Stimulated activated naive CD4-positive, alpha-beta T cell treated with Interleukin-2 at 50 U/mL for 16 hours (primary cell): Measurements from ENCODE around the gene RAB11FIP3.

Experiments
- DNase-seq: peaks from one replicate; lab custom pipeline; 2025; lab: John Stamatoyannopoulos, UW

RAB11FIP3 gene

DNA sequence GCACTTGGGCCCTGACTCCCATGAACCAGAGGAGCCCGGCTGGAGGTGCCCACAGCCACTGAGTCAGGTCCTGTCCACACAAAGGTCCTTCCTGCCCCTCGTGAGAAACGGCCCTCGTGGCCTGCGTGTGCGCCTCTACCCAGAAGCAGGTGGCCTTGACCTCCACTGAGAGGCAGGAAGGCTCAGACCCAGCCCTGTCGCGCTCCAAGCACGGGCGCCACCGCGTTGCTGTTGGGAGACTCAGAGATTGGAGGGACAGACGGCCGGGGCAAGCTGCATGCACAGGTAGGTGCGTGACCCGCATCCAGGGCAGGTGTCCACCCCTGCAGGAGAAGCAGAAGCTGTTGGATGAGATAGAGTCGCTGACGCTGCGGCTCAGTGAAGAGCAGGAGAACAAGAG is 94.0 kb downstream of the RAB11FIP3 start:
- no peak for DNase-seq

DNA sequence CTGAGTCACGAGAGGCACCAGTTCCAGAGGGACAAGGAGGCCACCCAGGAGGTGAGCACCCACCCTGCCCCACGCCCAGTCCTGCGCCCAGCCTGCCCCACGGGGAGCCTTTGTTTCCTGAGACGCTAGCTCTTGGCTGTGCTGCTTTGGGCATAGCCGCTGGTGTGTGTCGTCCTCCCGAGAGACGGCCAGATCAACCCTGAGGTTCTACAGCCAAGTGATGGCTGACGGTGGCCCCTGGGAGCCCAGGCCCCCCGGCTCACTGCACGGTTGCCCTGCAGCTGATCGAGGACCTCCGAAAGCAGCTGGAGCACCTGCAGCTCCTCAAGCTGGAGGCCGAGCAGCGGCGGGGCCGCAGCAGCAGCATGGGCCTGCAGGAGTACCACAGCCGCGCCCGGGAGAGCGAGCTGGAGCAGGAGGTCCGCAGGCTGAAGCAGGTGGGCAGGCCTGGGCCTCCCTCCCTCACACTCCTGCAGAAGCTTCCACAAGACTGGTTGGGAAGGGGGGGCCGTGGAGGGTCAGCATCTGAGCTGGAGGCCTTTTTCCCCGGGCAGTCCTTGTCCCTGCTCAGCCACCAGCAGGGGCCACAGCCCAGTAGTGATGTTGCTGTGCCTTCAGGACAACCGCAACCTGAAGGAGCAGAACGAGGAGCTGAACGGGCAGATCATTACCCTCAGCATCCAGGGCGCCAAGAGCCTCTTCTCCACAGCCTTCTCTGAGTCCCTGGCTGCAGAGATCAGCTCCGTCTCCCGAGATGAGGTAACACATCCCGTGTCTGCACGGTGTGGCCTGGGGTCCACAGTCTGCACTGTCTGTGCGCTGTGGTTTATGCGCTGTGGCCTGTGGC is 94.6 kb downstream of the RAB11FIP3 start:
- no peak for DNase-seq

DNA sequence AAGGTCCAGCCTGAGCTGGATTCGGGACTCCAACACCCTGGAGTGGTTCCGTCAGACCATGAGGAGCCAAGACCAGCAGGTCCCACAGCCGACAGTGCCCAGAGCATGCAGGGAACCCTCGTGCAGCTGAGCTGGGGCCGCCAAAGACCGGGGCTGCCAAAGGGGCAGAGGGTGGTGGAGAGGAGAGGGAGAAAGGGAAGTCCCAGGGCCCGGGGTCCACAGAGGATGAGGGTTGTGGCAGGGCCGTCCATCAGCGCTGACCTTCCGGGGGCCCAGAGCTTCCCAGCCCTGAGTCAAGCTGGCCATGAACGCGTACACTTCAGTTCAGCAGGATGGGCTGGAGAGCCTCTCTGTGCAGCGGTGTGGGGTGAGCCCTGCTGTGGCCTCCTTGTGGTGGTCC is 95.4 kb downstream of the RAB11FIP3 start:
- no peak for DNase-seq

DNA sequence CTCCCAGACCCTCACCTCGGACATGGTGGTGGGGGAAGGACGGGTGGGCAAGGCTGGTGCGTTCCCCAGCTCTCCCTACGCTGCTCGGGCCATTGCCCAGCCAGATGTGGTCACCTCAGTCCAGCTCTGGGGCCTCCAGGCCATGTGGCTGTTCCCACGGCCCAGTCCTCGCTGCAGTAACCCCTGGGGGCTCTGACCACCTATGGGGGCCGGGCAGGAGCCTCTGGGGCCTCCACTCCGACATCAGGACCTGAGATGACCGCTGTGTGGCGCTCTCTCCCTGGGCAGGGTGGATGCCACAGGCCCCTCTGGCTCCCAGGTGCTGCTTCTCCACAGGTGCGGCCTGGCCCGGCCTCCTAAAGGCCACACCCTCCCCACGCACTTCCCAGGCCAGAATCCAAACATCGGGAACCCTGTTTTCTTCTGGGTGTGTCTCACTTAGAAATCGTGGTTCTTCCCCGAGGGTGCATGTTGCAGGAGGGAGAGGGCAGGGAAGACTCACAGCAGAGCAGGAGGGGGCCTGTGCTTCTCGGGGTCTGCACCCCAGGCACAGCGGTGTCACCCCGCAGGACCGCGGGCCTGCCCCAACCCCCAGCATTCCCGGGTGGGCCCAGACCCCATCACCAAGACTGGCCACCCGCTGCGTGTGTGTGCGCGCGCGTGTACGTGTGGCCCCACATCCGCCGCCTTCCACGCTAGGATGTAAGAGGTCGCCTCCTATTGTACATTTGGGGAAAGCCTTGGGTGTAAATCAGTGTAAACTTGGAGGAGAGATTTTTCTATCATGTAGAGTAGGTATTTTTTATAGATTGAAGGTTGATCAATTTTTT is 96.1 kb downstream of the RAB11FIP3 start:
- no peak for DNase-seq

DNA sequence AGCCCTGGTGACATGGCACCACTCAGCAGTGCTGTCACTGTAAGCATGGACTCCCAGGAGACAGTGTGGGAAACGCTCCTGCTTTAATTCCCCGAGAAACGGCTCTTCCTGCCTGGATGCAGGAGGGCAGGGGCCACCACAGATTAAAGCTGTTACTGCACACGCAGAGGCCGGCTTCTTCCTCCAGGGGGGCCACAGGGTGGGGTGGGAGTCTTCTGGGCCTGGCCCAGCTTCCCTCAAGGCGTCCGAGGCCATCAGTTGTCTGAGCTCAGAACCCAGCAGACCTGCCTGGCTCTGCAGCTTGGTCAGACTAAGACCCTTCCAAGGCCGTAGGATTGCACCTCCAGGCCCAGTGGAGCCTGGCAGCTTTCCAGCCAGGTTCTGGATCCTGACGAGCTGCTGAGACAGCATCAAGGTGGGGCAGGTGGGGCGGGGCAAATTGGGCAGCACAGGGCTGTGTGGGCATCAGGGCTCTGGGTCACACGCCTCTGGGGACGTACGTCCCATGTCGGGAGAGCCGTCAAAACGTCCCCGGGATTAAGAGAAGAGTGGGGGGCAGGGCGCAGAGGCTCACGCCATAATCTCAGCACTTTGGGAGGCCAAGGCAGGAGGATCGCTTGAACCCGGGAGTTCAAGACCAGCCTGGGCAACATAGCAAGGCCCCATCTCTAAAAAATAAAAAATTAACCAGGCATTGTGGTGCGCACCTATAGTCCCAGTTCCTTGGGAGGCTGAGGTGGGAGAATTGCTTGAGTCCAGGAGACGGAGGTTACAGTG is 97.1 kb downstream of the RAB11FIP3 start:
- DNase-seq: no peak

DNA sequence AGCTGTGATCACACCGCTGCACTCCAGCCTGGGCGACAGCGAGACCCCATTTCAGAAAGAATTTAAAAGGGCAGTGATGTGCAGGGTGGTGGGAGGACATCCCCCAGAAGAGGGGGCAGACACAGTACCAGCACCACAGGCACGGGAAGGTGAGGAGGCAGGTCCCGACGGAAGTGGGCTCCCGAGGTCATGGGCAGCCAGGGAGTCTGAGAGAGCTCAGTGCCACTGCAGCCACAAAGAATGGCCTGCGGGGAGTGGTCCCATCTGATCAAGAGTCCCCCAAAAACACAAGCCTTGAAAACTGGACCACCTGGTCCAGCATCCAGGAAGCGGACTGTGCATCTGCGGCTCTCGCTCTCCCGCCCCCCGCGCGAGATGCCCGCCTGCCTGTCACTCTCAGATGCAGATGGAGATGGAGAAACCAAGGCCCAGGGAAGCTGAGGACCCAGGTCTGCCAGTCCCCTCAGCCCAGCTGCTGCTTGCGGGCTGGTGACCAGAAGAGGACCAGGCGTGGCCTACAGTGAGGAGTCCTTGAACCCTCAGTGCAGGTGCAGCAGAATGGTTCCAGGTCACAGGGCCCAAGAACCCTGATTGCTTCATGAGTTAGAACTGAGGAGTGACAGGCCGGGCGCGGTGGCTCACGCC is 97.8 kb downstream of the RAB11FIP3 start:
- no peak for DNase-seq

DNA sequence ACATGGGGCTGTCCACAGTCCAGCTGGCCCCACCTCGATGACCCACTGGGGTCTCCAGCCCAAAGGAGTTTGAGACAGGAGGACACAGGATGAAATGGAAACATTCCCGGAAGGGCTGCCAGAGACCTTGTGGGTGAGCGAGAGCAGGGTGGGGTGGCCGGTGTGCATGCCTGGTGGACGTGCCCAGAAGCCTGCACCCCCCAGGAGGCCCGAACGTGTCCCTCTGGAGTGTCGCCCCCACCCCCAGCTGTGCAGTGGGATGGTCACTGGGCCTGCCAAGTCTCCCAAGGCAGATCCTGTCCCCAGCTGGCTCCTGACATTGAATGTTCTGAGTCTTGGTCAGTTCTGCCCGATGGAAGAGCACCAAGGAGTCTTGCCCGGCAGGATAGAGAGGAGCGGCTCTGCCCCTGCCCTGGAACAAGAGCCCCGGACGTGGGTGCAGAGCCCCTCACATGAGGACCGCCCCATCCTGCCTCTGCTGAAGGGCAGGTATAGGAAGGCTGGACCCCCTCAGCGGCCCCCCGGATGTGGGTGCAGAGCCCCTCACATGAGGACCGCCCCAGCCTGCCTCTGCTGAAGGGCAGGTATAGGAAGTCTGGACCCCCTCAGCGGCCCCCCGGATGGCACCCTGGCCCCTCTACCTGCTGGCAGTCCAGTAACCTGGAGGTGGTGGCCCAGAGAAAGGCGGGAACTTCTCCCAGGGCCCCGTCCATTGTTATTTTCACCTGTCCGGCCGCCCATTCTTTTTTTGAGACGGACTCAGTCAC is 99.0 kb downstream of the RAB11FIP3 start:
- no peak for DNase-seq

DNA sequence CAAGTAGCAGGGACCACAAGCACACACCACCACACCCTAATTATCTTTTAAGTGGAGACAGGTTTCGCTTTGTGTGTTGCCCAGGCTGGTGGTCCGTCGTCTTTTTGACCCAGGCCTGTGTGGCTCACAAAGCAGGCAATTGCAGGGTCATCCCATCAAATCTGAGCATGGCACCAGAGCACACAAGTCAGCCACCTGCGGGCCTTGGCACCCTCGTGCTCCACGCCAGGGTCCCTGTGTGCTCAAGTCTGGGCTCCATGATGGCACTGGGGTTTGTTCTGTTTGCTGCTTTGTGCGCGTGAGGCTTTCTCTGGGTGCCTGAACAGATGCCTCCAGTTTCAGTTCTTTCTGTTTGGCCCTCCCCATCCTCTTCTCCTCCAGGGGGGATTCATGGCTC is 99.7 kb downstream of the RAB11FIP3 start:
- no peak for DNase-seq

DNA sequence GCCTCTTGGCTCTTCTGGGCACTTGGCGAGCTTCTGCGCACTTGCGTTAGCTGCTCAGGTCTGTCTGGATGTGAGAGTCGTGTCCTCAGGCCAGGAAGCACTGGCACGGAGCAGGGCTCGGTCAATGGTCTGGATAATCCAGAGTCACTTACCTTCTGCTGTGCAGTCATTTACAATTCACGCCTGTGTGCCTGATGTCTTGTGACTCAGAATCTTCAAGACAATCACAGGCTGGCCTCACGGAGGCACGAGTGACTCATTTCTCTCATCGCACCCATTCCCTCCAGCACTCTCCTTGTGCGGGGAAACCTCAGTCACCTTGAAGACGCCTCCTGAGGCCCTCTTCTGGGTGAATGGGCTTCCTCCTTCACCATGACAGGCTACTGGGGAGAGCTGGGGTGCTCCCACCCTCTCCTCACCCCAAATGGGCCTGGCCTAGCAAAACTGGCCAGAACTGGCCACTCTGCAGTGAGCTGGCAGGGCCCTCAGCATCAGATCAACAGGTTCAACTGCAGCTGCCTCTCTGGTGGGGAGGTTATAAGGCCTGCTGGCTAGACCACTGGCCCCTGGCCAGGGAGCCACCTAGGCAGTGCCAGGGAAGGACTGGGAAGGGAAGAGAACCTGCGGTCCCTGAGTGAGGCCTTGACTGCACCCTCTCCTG is 100.2 kb downstream of the RAB11FIP3 start:
- DNase-seq: peak; percentile 81

DNA sequence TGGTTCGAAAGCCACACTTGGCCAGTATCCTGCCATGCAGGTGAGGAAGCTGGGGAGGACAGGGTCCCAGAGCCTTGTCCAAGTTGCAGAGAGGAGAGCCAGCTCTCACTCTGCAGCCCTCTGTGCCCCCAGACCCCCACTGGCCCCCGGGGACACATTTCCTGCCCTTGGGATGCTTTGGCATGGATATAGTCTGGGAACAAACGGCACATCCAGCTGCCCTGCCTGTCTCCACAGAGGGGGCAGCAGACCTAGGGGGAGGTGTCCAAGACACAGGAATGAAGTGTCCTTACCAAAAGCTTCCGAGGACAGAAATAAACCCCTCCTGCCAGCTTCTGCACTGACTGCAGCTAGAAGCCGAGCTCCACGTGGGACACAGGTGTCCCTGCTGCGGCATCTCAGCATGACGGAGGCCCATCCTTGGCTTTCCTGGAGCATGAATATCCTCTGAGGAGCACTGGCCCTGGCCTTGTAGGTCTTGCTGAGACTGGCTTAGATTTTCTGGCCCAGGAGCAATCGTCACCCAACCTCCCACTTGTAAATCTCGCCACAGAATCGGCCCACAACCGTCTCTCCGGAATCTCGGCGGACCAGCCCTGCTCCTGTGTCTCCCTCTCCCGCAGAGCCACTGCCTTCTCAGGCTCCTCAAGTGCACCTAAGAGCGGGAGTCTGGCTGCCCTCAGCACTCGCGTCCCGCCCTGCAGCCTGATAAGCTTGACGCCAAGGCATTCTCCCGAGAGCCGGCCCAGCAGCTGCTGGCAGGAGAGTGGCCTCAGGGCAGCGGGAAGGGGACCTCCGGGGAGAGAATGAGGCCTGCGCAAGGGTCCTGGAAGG is 100.9 kb downstream of the RAB11FIP3 start:
- DNase-seq: no peak

DNA sequence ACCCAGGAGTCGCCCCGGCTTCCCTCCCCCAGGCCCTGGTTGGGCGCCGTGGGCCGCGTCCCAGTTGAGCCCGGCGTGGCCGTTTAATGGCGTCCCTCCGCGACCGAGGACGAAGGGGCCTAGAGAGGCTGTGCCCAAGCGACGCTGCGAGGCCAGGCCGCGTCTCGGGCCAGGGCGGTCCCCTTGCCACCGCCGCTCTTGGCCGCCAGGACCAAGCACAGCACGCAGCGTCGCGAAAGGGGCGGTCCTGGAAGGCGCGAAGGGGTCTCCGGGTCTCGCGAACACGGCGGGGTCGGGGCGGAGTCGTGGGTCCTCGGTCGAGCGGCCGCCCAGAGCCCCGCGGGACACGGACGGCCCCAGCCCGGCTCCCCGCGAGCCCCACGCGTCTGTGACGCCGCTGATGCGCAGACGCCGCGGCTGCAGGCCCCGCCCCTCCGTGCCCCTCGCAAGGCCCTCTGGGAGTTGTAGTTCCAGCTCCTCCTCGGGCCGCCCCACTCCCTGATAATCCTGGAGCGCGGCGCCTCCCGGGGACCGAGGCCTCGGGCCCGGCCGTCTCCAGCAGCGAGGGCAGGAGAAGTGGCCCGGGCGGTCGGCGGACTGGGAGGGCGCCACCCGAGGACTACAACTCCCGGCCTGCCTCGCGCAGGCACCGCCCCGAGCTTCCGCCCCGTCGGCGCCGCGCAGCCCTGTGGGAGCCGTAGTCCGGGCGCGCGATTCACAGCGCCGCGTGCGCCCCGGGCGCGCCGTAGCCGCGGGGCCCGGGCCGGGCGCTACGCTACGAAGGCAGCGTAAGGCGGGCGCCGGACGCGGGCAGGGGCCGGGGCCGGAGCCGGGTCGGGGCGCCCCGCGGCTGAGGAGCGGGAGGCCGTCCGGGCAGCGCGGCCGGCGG is 101.8 kb downstream of the RAB11FIP3 start, which contains the start of gene CAPN15:
Gene CAPN15, plus strand, starts transcription at position 698 of the 889 bp plus-strand sequence. CDS start 19,127 bp downstream, outside the sequence.
- peak; percentile 86 for DNase-seq

DNA sequence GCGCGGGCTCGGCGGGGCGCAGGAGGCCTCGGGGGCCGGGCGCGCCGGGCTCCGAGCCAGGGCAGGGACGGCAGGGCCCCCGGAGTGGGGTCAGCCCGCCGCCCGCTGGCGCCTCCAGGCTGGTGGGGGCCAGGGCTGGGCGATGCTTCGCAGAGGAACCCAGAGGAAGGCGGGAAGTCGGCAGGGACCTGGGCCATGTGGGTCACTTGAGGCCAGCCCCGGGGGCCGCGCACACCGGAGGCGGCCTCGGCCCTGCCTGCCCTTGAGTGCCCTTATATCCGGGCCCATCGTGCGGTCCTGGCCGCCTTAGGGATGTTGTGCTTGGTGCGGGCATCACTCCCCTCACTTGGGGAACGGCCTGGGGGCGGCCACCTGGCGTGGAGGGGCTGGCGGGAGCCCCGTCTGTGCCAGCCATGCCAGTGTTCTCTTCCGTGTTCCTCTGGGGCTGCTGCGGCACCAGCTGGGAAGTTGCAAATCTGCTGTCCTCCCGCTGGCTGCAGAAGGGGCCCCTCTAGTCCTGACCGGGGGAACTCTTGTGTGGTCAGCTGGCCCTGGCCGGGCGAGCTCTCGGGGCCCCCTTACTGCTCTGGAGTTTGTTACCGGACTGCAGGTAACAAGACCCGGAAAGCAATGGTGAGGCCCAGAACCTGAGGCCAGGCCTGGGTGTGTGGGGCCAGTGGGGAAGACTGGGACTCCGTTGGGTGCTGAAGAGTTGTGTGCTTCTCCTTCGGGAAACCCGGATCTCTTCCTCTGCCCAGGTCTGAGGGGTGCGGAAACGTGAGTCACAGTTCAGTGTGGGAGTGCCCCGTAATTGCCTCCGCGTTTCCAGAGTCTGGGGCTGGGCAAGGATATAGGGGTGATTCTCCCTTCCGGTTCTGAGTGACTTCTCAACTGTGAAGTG is 102.9 kb downstream of the RAB11FIP3 start:
- DNase-seq: peak; percentile 38

DNA sequence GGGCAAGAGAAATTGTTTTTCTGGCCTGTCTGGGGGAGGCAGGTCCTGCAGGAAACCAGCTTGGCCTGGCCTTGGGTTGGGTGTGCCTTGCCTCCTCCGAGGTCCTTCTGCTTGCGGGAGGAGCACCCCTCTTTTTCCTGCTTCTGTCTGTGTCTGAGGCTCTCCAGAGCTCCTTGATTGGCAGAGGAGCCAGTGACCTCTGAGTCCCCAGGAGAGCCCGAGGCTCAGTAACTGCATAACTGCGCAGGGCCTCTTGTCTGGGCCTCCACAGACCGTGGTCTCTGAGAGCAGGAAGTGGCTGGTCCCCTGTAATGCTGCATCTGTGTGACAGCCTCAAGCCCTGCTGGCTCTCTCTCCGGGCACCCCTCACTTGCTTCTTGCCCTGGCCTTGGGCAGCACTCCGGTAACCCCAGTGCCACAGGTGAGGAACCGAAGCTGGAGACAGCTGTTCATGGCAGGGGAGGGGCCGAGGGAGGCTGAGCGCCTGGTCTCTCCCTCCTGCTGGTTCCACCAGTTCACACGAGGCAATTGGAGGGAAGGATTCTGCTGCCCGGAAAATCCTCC is 103.6 kb downstream of the RAB11FIP3 start:
- DNase-seq: no peak

DNA sequence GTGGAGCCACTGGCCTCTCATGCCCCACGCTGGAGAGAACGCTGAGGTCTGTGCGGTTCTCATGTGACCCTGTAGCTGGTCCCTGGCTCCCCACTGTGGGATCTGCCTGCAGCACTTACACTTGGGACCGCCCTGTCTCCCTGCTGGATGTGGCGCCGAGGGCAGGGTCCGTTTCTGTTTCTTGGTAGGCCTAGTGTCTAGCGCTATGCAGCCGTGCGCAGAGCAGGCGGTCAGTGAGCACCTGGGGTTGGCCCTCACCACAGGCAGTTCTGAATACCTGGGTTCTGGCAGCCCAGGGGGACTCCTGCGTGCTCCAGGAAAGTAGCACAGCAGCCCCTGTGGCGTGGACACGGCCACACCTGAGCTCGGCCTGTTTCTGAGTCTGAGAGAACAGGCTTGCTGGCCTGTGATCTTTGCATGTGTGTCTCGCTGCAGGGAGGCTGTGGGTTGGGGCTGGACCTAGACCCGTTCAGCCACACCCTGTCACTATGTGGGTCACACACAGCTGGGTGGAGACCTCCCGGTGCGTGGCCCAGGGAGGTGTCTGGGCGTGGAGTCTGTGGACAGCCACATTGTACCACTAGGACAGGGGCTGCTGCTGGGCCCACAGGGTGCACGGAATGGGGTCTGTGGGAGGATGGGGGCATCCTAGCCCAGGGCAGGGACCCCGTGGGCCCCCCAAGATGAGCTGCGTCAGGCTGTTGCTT is 104.8 kb downstream of the RAB11FIP3 start:
- DNase-seq: no peak

DNA sequence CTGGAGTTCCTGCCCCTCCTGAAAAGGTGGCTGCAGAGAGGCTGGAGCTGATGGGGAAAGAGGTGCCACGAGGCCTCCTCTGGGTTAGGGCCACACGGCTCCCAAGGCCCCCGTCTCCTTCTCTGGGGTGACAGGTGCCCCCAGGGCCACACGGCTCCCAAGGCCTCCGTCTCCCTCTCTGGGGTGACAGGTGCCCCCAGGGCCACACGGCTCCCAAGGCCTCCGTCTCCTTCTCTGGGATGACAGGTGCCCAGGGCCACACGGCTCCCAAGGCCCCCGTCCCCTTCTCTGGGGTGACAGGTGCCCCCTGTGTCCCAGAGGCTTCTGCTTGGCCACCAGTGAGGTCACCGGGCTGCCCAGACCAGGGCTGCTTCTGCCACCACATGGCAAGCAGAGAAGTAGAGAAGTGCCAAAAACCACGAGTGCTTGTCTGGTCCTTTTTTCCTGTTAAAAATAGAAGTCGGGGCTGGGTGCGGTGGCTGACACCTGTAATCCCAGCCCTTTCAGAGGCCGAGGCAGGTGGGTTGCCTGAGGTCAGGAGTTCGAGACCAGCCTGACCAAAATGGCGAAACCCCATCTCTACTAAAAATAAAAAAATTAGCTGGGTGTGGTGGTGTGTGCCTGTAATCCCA is 106.2 kb downstream of the RAB11FIP3 start:
- no peak for DNase-seq
